Measurements from ENCODE around the gene QRICH1.

QRICH1 gene, protein sequence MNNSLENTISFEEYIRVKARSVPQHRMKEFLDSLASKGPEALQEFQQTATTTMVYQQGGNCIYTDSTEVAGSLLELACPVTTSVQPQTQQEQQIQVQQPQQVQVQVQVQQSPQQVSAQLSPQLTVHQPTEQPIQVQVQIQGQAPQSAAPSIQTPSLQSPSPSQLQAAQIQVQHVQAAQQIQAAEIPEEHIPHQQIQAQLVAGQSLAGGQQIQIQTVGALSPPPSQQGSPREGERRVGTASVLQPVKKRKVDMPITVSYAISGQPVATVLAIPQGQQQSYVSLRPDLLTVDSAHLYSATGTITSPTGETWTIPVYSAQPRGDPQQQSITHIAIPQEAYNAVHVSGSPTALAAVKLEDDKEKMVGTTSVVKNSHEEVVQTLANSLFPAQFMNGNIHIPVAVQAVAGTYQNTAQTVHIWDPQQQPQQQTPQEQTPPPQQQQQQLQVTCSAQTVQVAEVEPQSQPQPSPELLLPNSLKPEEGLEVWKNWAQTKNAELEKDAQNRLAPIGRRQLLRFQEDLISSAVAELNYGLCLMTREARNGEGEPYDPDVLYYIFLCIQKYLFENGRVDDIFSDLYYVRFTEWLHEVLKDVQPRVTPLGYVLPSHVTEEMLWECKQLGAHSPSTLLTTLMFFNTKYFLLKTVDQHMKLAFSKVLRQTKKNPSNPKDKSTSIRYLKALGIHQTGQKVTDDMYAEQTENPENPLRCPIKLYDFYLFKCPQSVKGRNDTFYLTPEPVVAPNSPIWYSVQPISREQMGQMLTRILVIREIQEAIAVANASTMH

DNA sequence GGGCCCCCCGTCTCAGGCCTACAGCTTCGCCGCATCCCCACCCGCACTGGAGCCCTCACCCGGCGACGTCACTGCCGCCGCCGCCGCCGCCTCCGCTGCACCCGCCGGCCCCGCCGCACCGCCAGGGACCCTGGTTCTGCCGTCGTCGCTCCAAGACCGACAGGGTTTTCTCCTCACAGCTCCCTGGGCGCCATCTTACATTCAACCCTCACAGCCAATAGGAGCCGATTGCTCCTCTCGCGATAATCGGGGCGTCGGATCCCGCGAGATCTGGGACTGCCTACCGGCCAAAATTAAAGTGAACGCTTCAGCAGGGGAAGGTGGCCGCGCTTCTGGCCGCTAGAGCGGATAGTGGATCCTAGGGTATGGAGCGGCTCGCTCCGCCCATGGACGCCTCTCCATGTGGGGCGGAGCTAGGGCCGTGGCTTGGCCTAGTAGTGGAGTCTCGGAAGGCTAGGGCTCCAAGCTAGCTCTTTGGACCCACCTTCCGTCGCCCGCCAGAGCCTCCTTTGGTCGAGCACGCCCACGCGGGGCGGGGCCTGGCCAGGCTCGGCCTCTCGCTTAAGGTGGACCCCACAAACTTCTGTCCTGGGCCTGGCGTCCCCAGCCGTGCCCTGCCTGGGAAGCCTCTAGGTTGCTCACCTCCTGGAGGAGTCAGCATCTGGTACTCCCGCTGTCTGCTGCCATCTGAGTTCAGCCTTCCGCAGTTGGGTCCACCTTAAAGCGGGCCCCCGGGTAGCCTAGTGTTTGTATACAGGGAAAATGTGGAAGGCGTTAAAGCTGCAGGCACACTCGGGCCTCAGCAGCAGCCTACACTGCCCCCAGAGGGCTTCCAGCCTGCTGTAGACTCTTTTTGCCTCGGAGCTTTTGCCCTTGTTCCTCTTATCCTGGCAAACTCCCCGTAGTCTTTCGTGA lies at the start of gene QRICH1:
TSS of gene QRICH1 (minus strand) at position 219 of the 915 bp plus-strand sequence. CDS start 17,054 bp downstream, outside the sequence.
- peak; percentile 98 for FAIRE-seq

DNA sequence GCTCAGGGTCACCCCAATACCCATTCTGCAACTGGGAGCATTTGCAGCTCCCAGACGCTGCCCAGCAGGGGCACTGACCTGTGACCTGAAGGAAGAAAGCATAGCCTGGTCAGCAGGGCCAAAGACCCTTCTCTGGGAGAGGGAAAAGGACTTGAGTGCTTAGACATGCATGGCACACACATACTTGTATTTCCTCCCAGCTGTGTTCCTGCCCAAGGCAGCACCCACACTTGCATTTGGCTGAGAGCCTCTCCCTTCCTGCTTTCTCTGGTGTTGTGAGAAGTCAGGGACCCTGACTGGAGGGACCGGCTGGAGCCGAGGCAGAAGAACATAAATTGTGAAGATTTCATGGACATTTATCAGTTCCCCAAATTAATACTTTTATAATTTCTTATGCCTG lies 46.2 kb upstream of the QRICH1 start:
- FAIRE-seq = no peak

DNA sequence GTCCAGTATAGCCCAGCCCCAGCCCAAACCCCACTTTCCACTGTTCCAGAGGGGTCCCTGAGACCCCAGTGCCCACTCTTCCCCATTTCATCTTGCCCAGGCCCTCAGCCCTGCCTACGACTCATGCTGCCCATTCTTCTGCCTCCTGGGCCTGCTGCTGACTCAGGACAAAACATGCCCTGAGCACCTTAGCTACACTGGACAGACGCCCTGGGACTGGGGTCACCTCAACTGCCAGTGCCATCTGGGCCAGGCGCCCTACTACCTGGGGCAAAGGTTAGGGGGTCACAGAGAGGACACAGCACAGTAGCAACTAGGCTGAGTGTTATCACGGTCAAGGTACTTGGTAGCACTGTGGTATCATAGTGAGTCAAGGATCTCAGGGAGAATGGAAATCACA lies 41.6 kb upstream of the QRICH1 start:
- FAIRE-seq = no peak

GRCh38 chr3:49134471-49135265 lies 40.8 kb upstream of the QRICH1 start:
- FAIRE-seq = no peak

DNA sequence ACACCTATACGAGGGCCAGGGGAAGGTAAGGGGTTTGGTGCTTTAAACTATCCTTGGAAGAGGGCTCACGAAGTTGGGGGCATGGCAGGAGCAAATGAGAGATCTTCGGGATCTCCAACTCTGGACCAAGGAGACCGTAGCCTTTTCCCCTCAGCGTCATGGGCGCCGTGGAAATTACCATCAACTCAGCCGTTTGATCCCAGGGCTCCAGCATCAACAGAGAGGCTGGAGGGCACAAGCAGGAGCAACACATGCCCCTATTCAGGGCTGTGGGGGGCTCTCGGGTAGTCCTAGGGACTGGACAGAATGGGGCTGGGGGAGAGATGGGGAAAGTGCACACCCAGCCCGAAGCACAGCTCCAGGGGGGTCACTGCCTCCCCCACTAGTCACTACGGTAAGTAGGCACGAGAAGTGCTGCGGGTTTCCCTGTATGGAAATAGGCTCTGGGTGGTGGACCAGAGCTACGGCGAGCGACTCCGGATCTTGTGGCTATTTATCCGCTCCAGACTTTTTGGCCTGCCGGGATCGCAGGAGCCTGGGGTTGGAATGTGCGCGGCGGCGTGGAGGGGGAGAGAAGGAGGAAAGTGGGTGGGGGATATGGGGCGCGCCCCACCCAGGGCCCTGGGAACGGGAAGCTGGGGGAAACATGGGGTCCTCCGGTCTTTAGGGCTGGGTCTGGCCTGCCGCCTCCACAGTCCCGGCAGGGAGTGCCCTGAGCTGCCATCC lies 39.5 kb upstream of the QRICH1 start:
- peak; percentile 31 for FAIRE-seq

GRCh38 chr3:49132437-49133225 lies 38.8 kb upstream of the QRICH1 start, which contains the start of gene LAMB2:
Gene LAMB2, minus strand, starts transcription at chr3:49133050. Its CDS starts 183 bp downstream, at chr3:49132867.
- peak; percentile 30 for FAIRE-seq

DNA sequence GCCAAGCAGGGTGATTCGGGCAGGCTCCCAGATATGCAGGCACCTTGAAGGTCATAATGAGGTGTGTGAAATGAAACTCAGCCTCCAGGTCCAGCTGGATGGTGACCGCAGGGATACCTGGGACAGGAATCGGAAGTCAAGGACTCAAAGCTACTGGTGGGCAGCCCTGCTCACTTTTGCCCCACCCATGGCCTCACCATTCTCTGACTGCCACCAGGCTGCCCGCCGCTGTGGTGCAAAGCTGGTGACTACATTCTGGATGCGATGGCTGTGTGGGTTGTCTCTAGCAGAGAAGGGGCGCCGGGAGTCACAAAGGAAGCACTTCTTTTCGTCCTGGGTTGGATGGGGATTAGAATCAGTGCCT lies 38.2 kb upstream of the QRICH1 start:
- no peak for FAIRE-seq

DNA sequence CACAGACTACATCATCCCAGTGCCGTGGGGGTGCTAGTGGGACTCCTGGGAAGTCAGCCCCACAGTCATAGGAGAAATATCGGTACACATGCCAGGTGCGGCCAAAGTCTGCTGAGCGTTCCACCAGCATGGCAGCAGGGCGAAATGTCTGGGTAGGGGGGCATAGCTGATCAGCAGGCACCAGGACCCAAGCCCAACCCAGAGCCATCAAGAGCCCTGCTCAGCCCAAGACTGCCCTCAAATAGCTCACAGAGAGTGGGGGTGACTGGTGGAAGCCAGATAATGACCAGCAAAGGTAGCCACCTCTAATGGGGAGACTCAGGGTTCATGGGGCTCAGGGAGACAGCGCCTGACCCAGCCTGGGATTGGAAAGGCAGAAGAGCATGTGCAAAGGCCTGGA lies 37.7 kb upstream of the QRICH1 start:
- FAIRE-seq = no peak

DNA sequence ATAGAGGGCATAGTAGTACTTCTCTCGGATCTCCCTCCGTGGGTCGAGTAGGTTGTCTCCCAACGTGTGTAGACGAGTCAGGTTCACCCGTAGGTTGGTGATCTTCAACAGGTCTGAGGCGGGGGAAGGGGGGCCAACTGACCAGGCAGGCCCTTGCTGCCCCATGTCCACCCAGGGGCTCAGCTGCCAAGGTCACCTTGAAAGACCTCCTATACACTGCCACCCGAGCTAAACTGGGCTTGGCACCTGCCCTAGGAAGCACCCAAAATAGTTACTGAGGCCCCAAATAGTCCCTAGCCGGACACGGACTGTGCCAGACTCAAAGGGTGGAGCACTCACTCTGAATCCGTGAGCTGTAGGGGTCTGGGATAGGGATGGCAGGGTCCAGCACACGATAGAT lies 37.2 kb upstream of the QRICH1 start:
- FAIRE-seq = no peak

DNA sequence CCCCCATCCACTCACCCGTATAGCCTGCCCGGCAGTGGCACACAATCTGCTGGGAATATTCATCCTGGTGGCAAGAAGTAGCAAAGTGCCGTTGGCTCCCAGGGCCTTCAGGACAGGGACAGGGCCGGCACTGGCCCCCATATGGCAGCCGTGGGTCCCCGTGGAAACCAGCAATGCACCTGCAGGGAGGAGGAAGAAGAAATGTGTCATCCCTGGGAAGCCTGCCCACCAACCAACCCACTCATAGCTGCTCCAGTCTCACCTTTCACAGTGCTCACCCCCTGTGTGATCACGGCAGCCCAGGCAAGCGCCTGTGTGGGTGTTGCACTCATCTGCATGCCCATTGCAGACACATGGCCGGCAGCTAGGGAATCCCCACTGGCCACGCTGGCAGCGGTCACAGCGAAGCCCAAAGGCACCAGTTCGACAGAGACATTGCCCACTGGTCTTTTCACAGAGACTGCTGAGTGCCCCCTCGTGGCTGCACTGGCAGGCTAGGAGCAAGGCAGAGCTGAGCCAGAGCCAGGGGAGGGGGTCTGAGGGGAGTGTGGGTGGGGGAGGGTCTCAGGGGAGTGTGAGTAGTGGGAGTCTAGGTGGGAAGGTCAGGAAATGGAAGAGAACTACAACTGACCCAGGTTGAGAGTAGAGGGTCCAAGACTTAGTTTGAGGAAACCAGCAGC lies 31.3 kb upstream of the QRICH1 start:
- FAIRE-seq = no peak

DNA sequence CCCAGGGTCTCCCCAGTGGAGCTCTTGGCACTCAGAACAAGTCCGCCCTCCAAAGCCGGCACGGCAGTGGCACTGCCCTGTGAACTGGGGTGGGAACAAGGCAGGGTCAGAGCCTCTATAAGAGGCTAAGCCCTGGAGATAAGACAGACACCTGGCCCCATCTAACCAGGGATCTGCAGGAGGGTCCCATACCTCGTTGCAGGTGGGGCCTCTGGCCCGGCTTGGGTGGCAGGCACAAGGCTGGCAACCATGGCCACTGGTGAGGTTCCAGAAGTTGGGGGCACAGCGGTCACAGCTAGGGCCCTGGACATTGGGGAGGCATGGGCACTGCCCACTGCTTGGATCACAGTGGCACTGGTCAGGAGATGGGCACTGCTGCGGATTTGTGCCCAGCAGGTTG lies 30.3 kb upstream of the QRICH1 start:
- FAIRE-seq = no peak

DNA sequence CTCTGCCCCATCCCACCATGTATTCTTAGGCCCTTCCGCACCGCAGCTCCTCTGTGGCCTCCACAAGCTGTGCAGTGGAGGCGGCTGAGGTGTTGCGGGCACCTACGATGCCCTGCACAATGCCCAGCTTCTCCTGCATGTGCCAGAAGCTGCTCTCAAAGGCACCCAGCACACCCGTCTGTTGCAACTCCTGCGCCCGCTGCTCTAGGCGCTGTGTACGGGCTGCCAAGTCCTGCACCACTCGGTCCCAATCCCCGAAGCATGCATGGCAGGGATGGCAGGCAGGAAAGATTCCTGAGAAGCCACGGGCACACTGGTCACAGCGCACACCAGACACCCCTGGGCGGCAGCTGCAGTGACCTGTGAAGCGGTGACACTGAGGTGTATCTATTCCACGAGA lies 29.8 kb upstream of the QRICH1 start:
- FAIRE-seq = no peak

GRCh38 chr3:49122886-49123545 lies 29.1 kb upstream of the QRICH1 start:
- no peak for FAIRE-seq

DNA sequence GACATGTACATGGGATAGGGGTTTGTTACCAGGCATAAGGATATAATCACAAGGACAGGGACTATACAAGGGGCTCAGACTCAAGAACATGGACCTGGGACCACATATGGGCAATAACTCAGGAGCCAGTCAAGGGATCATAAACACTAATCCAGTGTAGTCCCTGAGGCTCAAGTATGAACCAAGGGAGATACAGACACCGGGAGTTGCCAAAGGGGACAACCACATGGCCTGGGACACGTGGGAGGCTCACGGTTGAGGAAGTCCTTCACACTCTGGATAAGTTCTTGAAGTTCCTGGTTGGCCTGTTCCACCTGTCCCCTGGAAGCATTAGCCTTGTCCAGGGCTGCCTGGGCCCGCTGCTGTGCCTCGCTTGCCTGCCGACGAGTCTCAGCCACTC lies 28.6 kb upstream of the QRICH1 start:
- no peak for FAIRE-seq

DNA sequence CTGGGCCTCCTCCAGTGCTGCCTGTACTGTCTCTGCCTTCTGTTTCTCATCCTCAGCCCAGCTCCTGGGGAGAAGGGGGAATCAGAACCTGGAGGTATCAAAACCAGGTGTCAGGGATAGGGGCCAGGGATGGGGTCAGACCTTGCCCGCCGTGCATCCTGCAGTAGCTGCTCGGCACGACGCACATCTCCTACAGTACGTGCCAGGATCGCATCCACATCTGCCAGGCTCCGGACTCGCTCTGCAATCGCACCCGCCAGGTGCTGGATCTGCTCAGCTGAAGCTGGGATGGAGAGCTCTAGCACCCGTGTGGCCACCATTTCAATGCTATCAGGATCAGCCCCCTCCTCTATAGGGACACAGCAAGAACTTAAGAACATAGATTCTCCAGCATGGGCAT lies 28.2 kb upstream of the QRICH1 start:
- FAIRE-seq = no peak

- FAIRE-seq = no peak
These were observed 27.4 kb upstream of the QRICH1 start for GRCh38 chr3:49121132-49121736.

DNA sequence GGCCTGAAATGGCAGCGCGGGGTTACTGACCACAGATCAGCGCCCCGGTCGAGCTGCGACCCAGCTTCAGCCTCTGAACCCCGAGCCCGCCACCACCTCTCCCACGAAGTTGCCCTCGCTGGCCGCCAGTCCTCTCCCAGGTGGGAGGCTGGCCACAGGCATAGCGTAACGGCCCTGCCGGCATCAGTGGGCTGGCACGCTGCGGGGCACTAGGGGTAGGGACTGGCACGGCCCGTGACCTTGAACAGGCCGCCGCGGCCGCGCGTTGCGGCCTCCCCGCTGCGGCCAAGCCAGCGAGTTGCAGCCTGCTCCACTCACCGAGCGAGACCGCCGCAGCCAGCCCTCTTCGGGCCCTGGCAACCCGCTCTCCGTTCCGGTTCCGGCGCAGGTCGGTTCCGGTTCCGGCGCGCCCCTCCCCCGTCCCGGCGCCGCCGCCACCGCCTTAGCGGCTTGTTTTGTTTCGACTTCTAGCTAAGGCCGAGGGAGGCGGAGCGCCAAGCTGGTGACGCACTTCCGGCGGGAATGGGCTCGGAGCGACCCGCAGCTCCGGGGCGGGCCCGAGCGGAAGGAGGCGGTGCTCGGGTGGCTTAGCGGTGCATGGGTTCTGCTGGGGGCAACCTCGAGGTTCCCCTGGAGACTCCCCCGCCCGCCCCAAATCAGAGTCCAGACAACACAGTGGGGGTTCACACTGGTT lies 26.7 kb upstream of the QRICH1 start, which contains the start of gene USP19:
TSS of gene USP19 (minus strand) at position 386 of the 694 bp plus-strand sequence. CDS start 1,678 bp downstream, outside the sequence.
- peak; percentile 94 for FAIRE-seq

- FAIRE-seq = no peak
These were observed 26.2 kb upstream of the QRICH1 start for GRCh38 chr3:49120096-49120437.
